ENCODE data around the gene ZNF77.
"Not testable (repeated sequence)": the region's sequence is repeated elsewhere in the genome, so short reads cannot be mapped to it uniquely, and the experiment has no call there.

Gene ZNF77

GRCh38 chr19:2906631-2907195 is 38.1 kb downstream of the ZNF77 start:
- DNase-seq, result no peak

DNA sequence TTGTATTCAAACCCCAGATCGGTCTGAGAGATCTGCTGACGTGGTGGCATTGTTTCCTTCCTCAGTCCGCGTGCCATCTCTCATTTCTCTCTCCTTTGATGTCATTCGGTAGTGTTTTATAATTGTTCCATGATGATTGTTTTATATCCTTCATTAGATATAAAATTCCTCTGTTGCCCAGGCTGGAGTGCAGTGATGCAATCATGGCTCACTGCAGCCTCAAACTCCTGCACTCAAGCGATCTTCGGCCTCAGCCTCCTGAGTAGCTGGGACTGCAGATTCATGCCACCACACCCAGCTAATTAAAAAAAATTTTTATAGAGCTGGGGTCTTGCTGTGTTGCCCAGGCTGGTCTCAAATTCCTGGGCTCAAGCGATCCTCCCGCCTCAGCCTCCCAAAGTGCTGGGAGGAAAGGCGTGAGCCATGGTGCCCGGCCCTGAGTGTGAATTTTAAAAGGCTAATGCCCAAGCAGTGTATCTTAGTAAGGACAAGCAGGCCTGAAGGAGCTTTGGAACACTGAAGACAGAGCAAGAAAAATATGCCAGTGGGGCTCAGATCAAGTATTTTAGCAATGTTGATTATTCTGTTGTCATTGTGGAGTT is 38.8 kb downstream of the ZNF77 start:
- no peak for DNase-seq

DNA sequence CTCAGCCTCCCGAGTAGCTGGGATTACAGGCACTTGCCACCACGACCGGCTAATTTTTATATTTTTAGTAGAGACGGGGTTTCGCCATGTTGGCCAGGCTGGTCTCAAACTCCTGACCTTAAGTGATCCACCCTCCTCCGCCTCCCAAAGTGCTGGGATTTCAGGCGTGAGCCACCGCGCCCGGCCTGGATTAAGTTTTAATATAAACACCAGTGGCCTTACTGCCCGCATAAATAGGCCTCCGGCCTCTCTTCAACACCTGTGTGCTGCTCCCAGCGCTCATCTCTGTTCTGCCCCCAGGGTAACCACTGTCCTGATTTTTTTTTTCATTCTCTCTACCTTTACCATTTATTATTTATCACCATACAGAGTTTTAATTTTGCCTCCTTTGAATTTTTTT is 41.4 kb downstream of the ZNF77 start:
- DNase-seq, result not testable (repeated sequence)

DNA sequence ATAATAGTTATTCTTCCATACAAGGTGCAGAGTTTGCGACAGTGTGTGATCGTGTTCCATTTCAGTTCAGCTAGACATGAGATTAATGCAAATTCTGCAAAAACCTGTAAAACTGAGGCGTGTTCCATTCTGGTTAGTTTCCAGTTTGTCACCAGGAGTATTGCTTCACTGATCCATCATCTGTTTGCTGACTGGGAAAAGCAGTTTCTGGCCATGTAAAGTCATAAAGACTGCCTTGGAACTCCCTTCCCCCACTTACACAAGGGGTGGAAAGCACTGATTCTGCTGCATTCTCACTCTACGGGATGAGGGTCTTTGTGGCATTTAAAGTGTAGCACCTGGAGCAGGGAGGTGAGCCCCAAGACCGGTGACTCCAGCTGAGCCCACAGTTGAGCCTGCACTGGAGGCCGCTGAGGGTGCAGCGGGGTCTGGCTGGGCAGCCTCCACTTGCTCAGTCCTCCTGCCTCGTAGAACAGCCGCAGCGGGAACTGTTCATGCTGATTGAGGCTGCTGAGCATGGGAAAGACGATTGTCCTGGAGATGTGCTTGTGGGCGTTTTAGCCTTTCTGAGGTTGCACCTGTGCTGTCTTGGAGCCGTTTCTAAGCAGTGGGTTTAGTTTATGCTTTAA is 42.1 kb downstream of the ZNF77 start:
- no peak for DNase-seq

GRCh38 chr19:2900296-2901252 is 44.2 kb downstream of the ZNF77 start, which contains the start of gene ZNF57:
TSS of gene ZNF57 (plus strand) at chr19:2900928. CDS start at chr19:2901046, 118 bp downstream.
- peak; percentile 94 for DNase-seq

DNA sequence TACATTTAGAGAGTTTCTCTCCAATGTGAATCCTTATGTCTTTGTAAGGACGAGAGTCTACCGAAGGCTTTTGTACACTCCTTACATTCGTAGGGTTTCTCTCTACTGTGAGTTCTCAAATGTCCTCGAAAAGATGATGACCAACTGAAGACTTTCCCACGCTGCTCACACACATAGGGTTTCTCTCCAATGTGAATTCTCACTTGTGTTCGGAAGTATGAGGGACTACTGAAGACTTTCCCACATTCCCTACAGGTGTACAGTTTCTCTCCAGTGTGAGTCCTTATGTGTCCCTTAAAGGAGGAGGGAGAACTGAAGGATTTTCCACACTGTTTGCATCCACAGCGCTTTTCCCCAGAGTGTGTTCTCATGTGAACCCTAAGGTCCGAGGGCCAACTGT is 48.1 kb downstream of the ZNF77 start:
- DNase-seq, result no peak

- not testable (repeated sequence) for DNase-seq
These were observed 54.2 kb downstream of the ZNF77 start for GRCh38 chr19:2890531-2890930.

DNA sequence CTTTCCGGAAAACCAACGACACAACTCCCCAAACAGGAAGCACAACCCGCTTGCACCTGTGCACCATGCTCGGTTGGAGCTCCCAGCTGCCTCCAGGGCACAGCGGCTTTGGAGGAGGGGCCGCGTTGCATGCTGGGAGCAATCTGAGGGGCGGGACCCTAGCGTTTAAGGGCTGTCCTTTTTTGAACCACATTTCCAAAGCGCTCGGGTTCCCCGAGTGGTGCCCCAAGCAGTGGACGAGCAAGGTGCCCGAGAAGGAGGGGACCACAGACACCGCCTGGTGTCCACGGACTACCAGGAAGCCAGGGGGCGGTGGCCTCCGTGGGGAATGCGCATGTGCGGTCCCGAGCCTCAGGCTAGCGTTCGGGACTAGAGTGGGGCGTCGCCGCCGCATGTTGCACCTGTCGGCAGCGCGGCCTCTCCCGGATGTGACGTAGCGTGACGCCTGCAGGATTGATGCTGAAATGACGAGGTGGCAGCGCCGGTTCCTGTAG is 56.0 kb downstream of the ZNF77 start:
- peak; percentile 12 for DNase-seq

- no peak for DNase-seq
These were observed 57.3 kb downstream of the ZNF77 start for GRCh38 chr19:2887391-2887914.

- DNase-seq, result no peak
These were observed 59.0 kb downstream of the ZNF77 start for GRCh38 chr19:2885736-2886135.

GRCh38 chr19:2883686-2884439 is 60.9 kb downstream of the ZNF77 start:
- DNase-seq, result no peak
